Chondrocyte (in vitro differentiated cells): ENCODE measurements around the gene BMP2K. TPM values are rescaled to one million over a fixed set of nuclear protein-coding genes. Genes with fewer than 3 reads are reported as not detected.

Experiments used
- DNase-seq: peaks from one replicate; pipeline ENCODE4 v3.0.0; 2021; ENCODE audit warnings: mixed read lengths, low spot score
- H3K27ac Mint-ChIP-seq: one replicate; pipeline ENCODE4 v1.8.0; 2021; ENCODE audit warnings: mild to moderate bottlenecking, moderate library complexity, mixed read lengths; ENCODE audit not compliant: unreplicated experiment
- H3K27me3 Mint-ChIP-seq: 2 replicates; pipeline ENCODE4 v1.8.0; 2021; ENCODE audit warnings: low read depth, mixed read lengths
- H3K36me3 Mint-ChIP-seq: 2 replicates; pipeline ENCODE4 v1.8.0; 2021; ENCODE audit warnings: low read depth, mixed read lengths
- H3K4me1 Mint-ChIP-seq: 2 replicates; pipeline ENCODE4 v1.8.0; 2021; ENCODE audit warnings: low read depth, mild to moderate bottlenecking, mixed read lengths
- H3K4me3 Mint-ChIP-seq: one replicate; pipeline ENCODE4 v1.8.0; 2021; ENCODE audit warnings: mild to moderate bottlenecking, moderate library complexity, mixed read lengths; ENCODE audit not compliant: unreplicated experiment
- H3K9me3 Mint-ChIP-seq: 2 replicates; pipeline ENCODE4 v1.8.0; 2021; ENCODE audit warnings: low read depth, mixed read lengths
- microRNA-seq: library from miRNA; unstranded; fragments of <30 nt; microRNA quantifications from one replicate; pipeline ENCODE4 v1.2.0, GENCODE V29; 2020; ENCODE audit warnings: borderline number of aligned reads
- total RNA-seq: library from RNA; stranded (reverse); gene quantifications from 3 replicates; pipeline ENCODE4 v1.2.1, GENCODE V29; 2021
- TF ChIP-seq, protein P1 (sequence below): fragments of 200-600 bp; sonication (generic); IDR thresholded peaks from 2 replicates; pipeline ENCODE4 v1.5.0; 2021; ENCODE audit warnings: antibody characterized with exemption, mild to moderate bottlenecking, moderate library complexity

Gene BMP2K
- total RNA-seq, 1 donor from 2014 or later = 20.8 TPM

DNA sequence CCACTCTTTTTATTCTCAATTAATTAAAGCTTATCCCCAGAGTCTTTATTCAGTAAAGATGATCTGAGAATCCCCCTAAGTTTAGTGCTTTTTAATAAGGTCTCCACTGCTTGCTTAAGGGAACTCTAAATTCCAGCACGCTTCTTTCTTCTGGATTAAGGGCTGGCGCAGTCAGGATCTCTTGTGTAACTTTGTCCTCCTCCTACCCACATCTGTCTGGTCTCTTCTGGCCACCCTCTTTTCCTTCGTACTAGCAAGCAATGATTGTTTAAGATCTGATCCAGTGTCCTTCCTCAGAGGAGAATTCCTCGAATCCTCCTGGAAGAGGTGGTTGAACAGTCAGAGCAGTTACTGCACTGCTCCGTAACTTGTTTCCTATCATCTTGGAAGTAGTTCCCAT, 177.1 kb downstream of the BMP2K start:
- TF ChIP-seq, protein P1, sequence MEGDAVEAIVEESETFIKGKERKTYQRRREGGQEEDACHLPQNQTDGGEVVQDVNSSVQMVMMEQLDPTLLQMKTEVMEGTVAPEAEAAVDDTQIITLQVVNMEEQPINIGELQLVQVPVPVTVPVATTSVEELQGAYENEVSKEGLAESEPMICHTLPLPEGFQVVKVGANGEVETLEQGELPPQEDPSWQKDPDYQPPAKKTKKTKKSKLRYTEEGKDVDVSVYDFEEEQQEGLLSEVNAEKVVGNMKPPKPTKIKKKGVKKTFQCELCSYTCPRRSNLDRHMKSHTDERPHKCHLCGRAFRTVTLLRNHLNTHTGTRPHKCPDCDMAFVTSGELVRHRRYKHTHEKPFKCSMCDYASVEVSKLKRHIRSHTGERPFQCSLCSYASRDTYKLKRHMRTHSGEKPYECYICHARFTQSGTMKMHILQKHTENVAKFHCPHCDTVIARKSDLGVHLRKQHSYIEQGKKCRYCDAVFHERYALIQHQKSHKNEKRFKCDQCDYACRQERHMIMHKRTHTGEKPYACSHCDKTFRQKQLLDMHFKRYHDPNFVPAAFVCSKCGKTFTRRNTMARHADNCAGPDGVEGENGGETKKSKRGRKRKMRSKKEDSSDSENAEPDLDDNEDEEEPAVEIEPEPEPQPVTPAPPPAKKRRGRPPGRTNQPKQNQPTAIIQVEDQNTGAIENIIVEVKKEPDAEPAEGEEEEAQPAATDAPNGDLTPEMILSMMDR = no peak
- Mint-ChIP-seq H3K4me1 (no peaks in the 10 kb centered on the region), H3K27me3 (peaks cover 35% of the 10 kb centered on the region), H3K9me3 (no peaks in the 10 kb centered on the region), H3K27ac (no peak overlapping the region), H3K36me3 (no peaks in the 10 kb centered on the region), H3K4me3 (no peak overlapping the region)
- no peak for DNase-seq

DNA sequence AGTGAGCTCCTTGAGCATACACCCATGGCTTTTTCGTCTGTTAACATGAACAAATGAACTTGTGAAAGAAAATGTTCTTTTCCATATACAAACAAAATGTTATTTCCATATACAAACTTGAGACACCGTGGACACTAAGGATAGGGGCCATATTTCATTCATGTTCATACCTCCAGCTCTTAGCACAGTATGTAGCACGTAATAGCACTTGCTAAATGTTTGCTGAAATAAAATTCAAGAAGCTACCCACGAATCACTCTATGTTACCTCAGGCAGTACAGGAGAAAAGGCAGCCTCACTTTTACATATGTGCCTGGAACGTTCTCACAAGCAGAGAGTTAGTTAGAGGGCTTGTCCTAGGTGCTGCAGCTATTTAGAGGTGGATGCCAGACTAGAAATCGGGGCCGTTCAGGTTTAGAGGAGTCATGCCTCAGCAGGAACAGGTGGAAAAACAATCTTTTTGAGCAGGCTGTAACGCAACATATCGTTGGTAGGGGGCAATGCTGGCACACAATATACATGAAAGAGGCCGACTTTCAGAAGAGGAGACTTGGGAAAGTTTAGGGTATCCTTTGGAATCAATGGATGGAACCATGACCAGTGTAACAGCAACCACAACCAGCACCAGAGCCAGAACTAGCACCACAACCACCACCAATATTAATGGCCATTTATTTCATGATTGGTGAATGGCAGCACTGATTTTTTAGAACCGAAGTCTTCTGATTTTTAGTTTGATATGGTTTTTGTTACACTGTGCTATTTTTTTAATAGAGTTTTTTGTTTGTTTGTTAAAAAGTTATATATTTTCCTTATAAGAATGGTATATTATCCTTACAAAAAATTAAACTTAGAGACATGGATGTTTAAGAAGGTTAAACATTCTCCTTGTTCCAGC, 177.9 kb downstream of the BMP2K start:
- Mint-ChIP-seq H3K9me3 (no peaks in the 10 kb centered on the region), H3K27me3 (peaks cover 33% of the 10 kb centered on the region), H3K4me1 (peaks cover 8% of the 10 kb centered on the region), H3K36me3 (no peaks in the 10 kb centered on the region), H3K4me3 (no peak overlapping the region), H3K27ac (no peak overlapping the region)
- TF ChIP-seq, protein P1 = peak; percentile 74
- DNase-seq = no peak

DNA sequence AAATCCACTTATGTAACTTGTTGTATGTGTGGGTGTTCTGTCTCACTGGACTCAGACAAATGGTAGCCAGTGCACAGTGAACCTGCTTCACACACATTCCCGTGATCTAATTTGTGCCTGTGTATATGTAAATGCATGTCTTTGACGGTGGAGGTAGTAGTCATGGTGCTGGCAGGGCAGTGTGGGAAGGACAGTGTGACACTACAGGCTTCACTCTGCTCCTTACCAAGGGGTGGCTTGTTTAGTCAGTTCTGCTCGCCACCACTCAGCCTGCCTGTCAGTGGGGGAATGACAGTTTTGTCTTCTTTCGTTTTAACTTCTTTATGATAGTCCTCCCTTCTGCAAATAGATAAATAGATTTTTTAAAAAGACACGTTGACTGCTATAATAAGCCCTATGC, 180.8 kb downstream of the BMP2K start:
- H3K36me3 Mint-ChIP-seq = no peaks in the 10 kb centered on the region
- H3K4me3 Mint-ChIP-seq = no peak overlapping the region
- no peak overlapping the region for H3K27ac Mint-ChIP-seq
- TF ChIP-seq, protein P1 = no peak
- H3K9me3 Mint-ChIP-seq = no peaks in the 10 kb centered on the region
- no peak for DNase-seq
- peaks cover 32% of the 10 kb centered on the region for H3K4me1 Mint-ChIP-seq
- peaks cover 27% of the 10 kb centered on the region for H3K27me3 Mint-ChIP-seq

DNA sequence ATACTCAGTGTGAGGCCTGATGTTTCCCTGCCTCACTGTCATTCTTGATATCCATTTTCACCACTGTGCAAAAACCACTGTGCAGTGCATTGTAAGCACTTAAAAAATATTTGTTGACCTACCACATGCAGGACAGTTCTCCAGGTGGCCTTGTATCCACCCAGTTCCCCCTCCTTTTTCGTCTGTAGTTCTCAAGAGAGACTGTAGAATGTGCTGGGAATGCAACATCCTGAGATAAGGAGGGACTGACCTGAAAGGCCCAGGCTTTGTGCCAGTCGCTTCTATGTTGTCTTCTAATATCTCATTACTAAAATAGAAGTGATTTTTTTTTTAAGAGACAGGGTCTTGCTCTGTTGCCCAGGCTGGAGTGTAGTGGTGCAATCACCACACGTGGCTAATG, 184.8 kb downstream of the BMP2K start:
- TF ChIP-seq, protein P1 = no peak
- peaks cover 5% of the 10 kb centered on the region for H3K9me3 Mint-ChIP-seq
- H3K27me3 Mint-ChIP-seq = peaks cover 8% of the 10 kb centered on the region
- no peak overlapping the region for H3K27ac Mint-ChIP-seq
- peaks cover 48% of the 10 kb centered on the region for H3K4me1 Mint-ChIP-seq
- no peak overlapping the region for H3K4me3 Mint-ChIP-seq
- DNase-seq = no peak
- H3K36me3 Mint-ChIP-seq = no peaks in the 10 kb centered on the region

Small RNA genes within 50 kb of the gene (microRNA-seq; reads per million reads assigned to microRNA genes)
- gene MIR5096 = not detected

Other genes starting within 250 kb of the BMP2K start
- 3.7 to 22.0 TPM (median 21.9 TPM) in 3 replicates for gene ANXA3, start 224.6 kb upstream of the BMP2K start, total RNA-seq
- gene PAQR3, start 163.1 kb downstream of the BMP2K start, total RNA-seq = 12.6 to 13.8 TPM (median 12.8 TPM) in 3 replicates